Activated naive CD8-positive, alpha-beta T cell treated with anti-CD3 and anti-CD28 coated beads for 36 hours (primary cell): Measurements from ENCODE around the gene TTF2. TPM values are rescaled to one million over a fixed set of nuclear protein-coding genes. Genes with fewer than 3 reads are reported as not detected.
"Not testable (repeated sequence)": the region's sequence is repeated elsewhere in the genome, so short reads cannot be mapped to it uniquely, and the experiment has no call there.

Experiments
- DNase-seq: peaks from one replicate; pipeline ENCODE4 v3.0.0; 2021
- H3K27ac Mint-ChIP-seq: one replicate; pipeline ENCODE4 v1.8.0; 2022; ENCODE audit warnings: mild to moderate bottlenecking, moderate library complexity, mixed read lengths
- H3K27me3 Mint-ChIP-seq: one replicate; pipeline ENCODE4 v1.8.0; 2022; ENCODE audit warnings: mild to moderate bottlenecking, mixed read lengths
- H3K36me3 Mint-ChIP-seq: one replicate; pipeline ENCODE4 v1.8.0; 2021; ENCODE audit warnings: mild to moderate bottlenecking, mixed read lengths
- H3K4me1 Mint-ChIP-seq: one replicate; pipeline ENCODE4 v1.8.0; 2021; ENCODE audit warnings: mixed read lengths
- H3K4me3 Mint-ChIP-seq: one replicate; pipeline ENCODE4 v1.8.0; 2022; ENCODE audit warnings: mild to moderate bottlenecking, moderate library complexity, mixed read lengths
- H3K9me3 Mint-ChIP-seq: one replicate; pipeline ENCODE4 v1.8.0; 2022; ENCODE audit warnings: mixed read lengths
- total RNA-seq, 2 experiments: library from RNA; stranded (reverse); gene quantifications; one replicate each; pipeline ENCODE4 v1.2.3, GENCODE V29; 2021

The TTF2 gene
- total RNA-seq, 2 experiments from 2014 or later, result 118 to 124 TPM

GRCh38 chr1:117094841-117095604 lies 34.9 kb downstream of the TTF2 start:
- no peak for DNase-seq
- Mint-ChIP-seq H3K27me3 (no peaks in the 10 kb centered on the region), H3K27ac (no peak overlapping the region), H3K4me1 (peaks cover 17% of the 10 kb centered on the region), H3K36me3 (peaks cover 73% of the 10 kb centered on the region), H3K9me3 (no peaks in the 10 kb centered on the region), H3K4me3 (no peak overlapping the region)

GRCh38 chr1:117096951-117097408 lies 36.9 kb downstream of the TTF2 start:
- Mint-ChIP-seq H3K27ac (no peak overlapping the region), H3K9me3 (no peaks in the 10 kb centered on the region), H3K27me3 (no peaks in the 10 kb centered on the region), H3K36me3 (peaks cover 74% of the 10 kb centered on the region), H3K4me1 (peaks cover 17% of the 10 kb centered on the region), H3K4me3 (no peak overlapping the region)
- no peak for DNase-seq

DNA sequence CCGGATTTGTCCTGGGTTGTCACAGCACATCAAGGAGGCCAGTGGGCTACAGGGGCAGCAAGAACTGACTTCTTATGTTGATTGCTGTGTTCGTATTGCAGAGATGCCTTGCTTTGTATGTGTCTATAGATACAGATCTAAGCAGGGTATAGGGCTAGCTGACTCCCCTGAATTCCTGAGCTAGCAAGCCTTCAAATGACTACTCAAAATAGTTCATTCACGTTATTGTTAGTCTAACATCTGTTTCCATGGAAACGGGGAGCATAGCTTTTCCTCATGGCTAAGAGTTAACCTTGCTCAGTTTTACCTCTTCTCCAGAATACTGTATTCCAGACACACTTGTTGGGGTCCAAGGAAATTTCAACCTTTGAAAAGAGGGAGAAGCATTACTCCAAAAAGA lies 37.3 kb downstream of the TTF2 start:
- DNase-seq, result no peak
- Mint-ChIP-seq H3K4me1 (peaks cover 17% of the 10 kb centered on the region), H3K9me3 (no peaks in the 10 kb centered on the region), H3K36me3 (peaks cover 76% of the 10 kb centered on the region), H3K27me3 (no peaks in the 10 kb centered on the region), H3K4me3 (no peak overlapping the region), H3K27ac (no peak overlapping the region)

- Mint-ChIP-seq H3K36me3 (peaks cover 75% of the 10 kb centered on the region), H3K27me3 (no peaks in the 10 kb centered on the region), H3K27ac (no peak overlapping the region), H3K9me3 (no peaks in the 10 kb centered on the region), H3K4me3 (no peak overlapping the region), H3K4me1 (peaks cover 7% of the 10 kb centered on the region)
- no peak for DNase-seq
These were observed 38.3 kb downstream of the TTF2 start for GRCh38 chr1:117098287-117098890.

DNA sequence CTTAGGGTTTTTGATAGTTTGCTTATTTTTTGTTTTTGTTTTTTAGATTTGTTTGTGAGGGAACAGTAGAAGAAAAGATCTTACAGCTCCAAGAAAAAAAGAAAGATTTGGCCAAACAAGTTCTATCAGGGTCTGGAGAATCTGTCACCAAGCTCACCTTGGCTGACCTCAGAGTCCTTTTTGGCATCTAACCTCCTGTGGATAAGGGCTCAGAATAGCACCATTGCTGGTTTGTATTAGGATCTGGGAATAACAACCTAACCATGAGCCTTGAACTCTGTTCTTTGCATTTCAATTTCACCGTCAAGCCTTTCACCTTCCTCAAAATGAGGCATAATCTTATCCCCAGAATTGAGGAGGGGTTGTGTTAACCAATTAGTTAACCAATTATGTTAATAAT lies 41.2 kb downstream of the TTF2 start:
- Mint-ChIP-seq H3K36me3 (peaks cover 79% of the 10 kb centered on the region), H3K9me3 (no peaks in the 10 kb centered on the region), H3K4me3 (no peak overlapping the region), H3K27me3 (no peaks in the 10 kb centered on the region), H3K27ac (no peak overlapping the region), H3K4me1 (no peaks in the 10 kb centered on the region)
- DNase-seq, result no peak

DNA sequence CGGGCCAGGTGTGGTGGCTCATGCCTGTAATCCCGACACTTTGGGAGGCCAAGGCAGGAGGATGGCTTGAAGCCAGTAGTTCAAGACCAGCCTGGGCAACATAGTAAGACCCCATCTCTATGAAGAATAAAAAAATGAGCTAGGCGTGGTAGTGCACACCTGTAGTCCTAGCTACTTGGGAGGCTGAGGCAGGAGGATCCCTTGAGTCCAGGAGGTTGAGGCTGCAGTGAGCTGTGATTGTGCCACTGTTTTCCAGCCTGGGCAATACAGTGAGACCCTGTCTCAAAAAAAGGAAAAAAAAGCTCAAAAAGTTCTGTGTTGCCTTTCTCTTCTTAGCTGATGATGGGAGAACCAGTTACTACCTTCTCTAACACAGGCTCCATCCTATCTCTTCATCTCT lies 41.7 kb downstream of the TTF2 start:
- H3K27ac Mint-ChIP-seq, DNase-seq, H3K27me3 Mint-ChIP-seq, H3K4me3 Mint-ChIP-seq, H3K4me1 Mint-ChIP-seq, H3K9me3 Mint-ChIP-seq: not testable (repeated sequence)
- peaks cover 81% of the 10 kb centered on the region for H3K36me3 Mint-ChIP-seq

GRCh38 chr1:117104986-117105385 lies 44.9 kb downstream of the TTF2 start:
- Mint-ChIP-seq H3K36me3 (peaks cover 67% of the 10 kb centered on the region), H3K9me3 (no peaks in the 10 kb centered on the region), H3K27ac (no peak overlapping the region), H3K4me3 (no peak overlapping the region), H3K4me1 (peaks cover 8% of the 10 kb centered on the region), H3K27me3 (no peaks in the 10 kb centered on the region)
- DNase-seq, result no peak

GRCh38 chr1:117105722-117106121 lies 45.6 kb downstream of the TTF2 start:
- Mint-ChIP-seq H3K9me3 (no peaks in the 10 kb centered on the region), H3K36me3 (peaks cover 60% of the 10 kb centered on the region), H3K4me1 (peaks cover 11% of the 10 kb centered on the region), H3K27me3 (no peaks in the 10 kb centered on the region), H3K27ac (no peak overlapping the region), H3K4me3 (no peak overlapping the region)
- DNase-seq, result no peak

DNA sequence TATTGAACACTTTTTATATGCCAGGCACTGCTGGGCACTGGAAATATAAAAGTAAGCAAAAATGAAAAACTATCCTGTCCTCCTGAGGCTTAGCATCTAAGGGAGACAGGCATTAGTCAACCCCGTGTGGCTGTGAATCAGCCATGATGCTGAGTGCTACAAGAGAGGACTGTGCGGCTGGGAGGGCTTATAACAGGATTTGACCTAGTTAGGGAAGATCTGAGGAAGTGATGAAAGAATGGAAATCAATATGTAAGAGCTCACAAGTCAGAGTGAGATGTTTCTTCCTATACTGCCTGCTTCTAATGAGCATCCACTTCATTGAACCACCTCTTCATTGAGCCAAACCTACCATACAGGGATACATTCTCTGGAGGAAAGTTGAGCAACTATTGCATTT lies 46.4 kb downstream of the TTF2 start:
- Mint-ChIP-seq H3K4me3 (no peak overlapping the region), H3K27ac (no peak overlapping the region), H3K27me3 (no peaks in the 10 kb centered on the region), H3K36me3 (peaks cover 52% of the 10 kb centered on the region), H3K9me3 (no peaks in the 10 kb centered on the region), H3K4me1 (peaks cover 11% of the 10 kb centered on the region)
- no peak for DNase-seq

- Mint-ChIP-seq H3K9me3 (no peaks in the 10 kb centered on the region), H3K36me3 (peaks cover 45% of the 10 kb centered on the region)
These were observed 47.2 kb downstream of the TTF2 start for GRCh38 chr1:117107364-117107763.

DNA sequence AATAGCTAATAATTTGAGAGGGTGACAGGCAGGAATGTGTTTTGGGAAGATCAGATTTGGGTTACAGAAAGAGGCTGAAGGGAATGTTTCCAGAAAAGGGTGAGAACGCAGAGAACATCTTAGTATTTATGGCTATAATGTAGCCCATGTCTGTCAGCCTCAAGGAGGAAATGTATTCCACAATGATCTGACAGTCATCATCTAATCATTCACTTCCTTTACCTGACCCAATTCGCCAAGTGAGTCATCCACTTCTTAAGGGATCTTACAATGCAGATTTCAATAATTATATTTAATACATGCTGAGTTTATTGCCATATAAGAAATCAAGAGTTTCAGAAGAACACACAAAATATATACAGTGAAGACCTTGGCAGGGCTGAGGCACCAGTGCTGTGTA lies 50.6 kb downstream of the TTF2 start:
- no peak for DNase-seq

More at GRCh38 chr1:117107364-117107763, 47.2 kb downstream of the TTF2 start:
- no peak for DNase-seq
- Mint-ChIP-seq H3K27ac (no peak overlapping the region), H3K27me3 (no peaks in the 10 kb centered on the region), H3K4me3 (no peak overlapping the region), H3K4me1 (peaks cover 11% of the 10 kb centered on the region)

GRCh38 chr1:117112047-117112717 lies 52.1 kb downstream of the TTF2 start:
- no peak overlapping the region for H3K4me3 Mint-ChIP-seq

More for the DNA sequence above, 50.6 kb downstream of the TTF2 start:
- no peak overlapping the region for H3K27ac Mint-ChIP-seq
- H3K9me3 Mint-ChIP-seq, result no peaks in the 10 kb centered on the region
- H3K27me3 Mint-ChIP-seq, result no peaks in the 10 kb centered on the region
- H3K4me1 Mint-ChIP-seq, result peaks cover 11% of the 10 kb centered on the region
- peaks cover 19% of the 10 kb centered on the region for H3K36me3 Mint-ChIP-seq
- no peak overlapping the region for H3K4me3 Mint-ChIP-seq

DNA sequence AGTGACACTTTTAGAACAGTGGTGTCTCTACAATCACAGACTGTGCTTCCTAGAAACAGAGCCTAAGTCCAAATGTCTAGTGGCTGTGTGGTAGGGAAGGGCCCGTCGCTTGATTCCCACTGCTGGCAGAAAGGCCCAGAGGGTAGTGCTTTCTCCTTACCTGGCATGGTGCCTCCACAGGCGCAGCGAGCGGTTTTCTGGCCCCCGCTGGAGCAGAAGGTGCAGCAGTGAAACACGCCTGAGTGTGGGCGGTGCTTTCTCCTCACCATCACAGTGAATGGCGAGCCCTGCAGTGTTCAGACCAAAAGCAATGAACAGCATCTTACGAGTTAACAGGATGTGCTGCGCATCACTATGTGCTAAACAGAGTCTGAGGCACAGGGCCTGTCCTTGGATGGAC lies 53.1 kb downstream of the TTF2 start:
- no peak overlapping the region for H3K27ac Mint-ChIP-seq
- H3K4me3 Mint-ChIP-seq, result no peak overlapping the region
- DNase-seq, result no peak
- H3K4me1 Mint-ChIP-seq, result peaks cover 11% of the 10 kb centered on the region
- no peaks in the 10 kb centered on the region for H3K9me3 Mint-ChIP-seq
- peaks cover 8% of the 10 kb centered on the region for H3K27me3 Mint-ChIP-seq
- H3K36me3 Mint-ChIP-seq, result peaks cover 4% of the 10 kb centered on the region

More at GRCh38 chr1:117112047-117112717, 52.1 kb downstream of the TTF2 start:
- H3K9me3 Mint-ChIP-seq, result no peaks in the 10 kb centered on the region
- peaks cover 5% of the 10 kb centered on the region for H3K27me3 Mint-ChIP-seq
- H3K4me1 Mint-ChIP-seq, result peaks cover 11% of the 10 kb centered on the region
- no peak for DNase-seq
- H3K27ac Mint-ChIP-seq, result no peak overlapping the region
- H3K36me3 Mint-ChIP-seq, result peaks cover 8% of the 10 kb centered on the region

DNA sequence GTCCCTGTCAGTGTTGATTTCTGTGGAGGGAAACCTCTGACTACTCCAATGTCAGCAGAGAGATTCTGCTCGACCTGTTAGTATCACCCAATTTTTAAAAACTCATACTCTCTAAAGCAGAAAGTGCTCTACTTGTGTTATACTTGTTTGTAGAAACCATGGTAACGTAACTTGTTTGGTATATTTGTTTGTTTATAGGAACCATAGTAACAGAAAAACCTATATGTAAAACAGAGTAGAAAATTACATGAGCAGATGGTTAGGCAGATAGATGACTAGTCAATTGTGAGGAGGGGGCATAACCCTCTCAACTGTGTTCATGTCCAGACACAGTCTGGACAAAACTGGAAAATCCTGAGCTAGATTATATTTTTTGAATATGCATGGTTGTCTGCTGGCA lies 54.8 kb downstream of the TTF2 start:
- Mint-ChIP-seq H3K9me3 (no peaks in the 10 kb centered on the region), H3K36me3 (peaks cover 2% of the 10 kb centered on the region), H3K4me1 (peaks cover 4% of the 10 kb centered on the region), H3K27me3 (peaks cover 13% of the 10 kb centered on the region), H3K27ac (no peak overlapping the region), H3K4me3 (no peak overlapping the region)
- no peak for DNase-seq

GRCh38 chr1:117116090-117116783 lies 56.1 kb downstream of the TTF2 start:
- no peaks in the 10 kb centered on the region for H3K9me3 Mint-ChIP-seq
- H3K27ac Mint-ChIP-seq, result no peak overlapping the region
- H3K4me1 Mint-ChIP-seq, result peaks cover 4% of the 10 kb centered on the region
- H3K27me3 Mint-ChIP-seq, result peaks cover 21% of the 10 kb centered on the region
- DNase-seq, result no peak
- no peak overlapping the region for H3K4me3 Mint-ChIP-seq
- H3K36me3 Mint-ChIP-seq, result peaks cover 2% of the 10 kb centered on the region
